HEK293 (cell line): Measurements from ENCODE around the gene CSNK1E.

Source experiments
- KLF10 ChIP-seq: fragments of 450-650 bp; IDR thresholded peaks from 2 replicates; pipeline ENCODE4 v1.5.1; 2018; ENCODE audit warnings: missing biosample characterization, mild to moderate bottlenecking, missing genetic modification characterization
- ZBTB20 ChIP-seq: fragments of 450-650 bp; formaldehyde crosslinking; IDR thresholded peaks from 2 replicates; pipeline ENCODE4 v1.5.1; 2016; ENCODE audit warnings: missing biosample characterization, missing genetic modification characterization
- ZNF121 ChIP-seq: fragments of 450-650 bp; formaldehyde crosslinking; IDR thresholded peaks from 2 replicates; pipeline ENCODE4 v1.5.1; 2016; ENCODE audit warnings: missing biosample characterization, missing genetic modification characterization
- ZNF311 ChIP-seq: fragments of 450-650 bp; formaldehyde crosslinking; IDR thresholded peaks from 2 replicates; pipeline ENCODE4 v1.5.1; 2017; ENCODE audit warnings: missing biosample characterization, missing genetic modification characterization, borderline replicate concordance
- TF ChIP-seq, protein P1 (sequence below): fragments of 450-650 bp; formaldehyde crosslinking; IDR thresholded peaks from 2 replicates; pipeline ENCODE4 v1.5.1; 2016; ENCODE audit warnings: missing biosample characterization, missing genetic modification characterization

DNA sequence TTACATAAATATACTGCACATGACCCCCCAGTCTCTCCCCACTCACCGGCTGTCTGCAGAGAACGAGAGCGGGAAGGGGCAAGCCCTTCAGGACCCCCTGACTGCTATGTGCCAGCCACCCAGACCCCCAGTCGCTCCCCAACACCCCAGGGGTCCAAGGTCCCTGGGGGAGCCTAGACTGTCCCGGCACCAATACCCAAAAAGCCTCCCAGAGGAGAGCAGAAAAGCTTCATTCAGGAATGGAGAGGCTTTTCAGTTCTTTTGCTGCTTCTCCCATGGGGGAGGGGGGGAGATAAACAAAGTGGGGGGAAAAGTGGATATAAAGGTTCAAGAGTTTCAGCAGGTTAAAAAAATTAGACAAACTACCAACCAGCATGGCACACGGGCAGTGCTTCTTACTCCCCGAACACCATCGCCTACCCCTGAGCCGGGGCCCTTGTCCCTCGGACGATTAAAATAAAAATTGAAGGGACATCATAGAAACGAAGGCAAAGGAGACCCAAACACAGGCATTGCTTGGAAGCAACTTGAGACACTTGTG is 1.3 kb downstream of the CSNK1E start:
- TF ChIP-seq ZNF311 (tag by site-specific recombination) (no peak), ZNF121 (no peak), ZBTB20 (tag by site-specific recombination) (no peak), KLF10 (tag by site-specific recombination) (no peak)
- TF ChIP-seq, protein P1, sequence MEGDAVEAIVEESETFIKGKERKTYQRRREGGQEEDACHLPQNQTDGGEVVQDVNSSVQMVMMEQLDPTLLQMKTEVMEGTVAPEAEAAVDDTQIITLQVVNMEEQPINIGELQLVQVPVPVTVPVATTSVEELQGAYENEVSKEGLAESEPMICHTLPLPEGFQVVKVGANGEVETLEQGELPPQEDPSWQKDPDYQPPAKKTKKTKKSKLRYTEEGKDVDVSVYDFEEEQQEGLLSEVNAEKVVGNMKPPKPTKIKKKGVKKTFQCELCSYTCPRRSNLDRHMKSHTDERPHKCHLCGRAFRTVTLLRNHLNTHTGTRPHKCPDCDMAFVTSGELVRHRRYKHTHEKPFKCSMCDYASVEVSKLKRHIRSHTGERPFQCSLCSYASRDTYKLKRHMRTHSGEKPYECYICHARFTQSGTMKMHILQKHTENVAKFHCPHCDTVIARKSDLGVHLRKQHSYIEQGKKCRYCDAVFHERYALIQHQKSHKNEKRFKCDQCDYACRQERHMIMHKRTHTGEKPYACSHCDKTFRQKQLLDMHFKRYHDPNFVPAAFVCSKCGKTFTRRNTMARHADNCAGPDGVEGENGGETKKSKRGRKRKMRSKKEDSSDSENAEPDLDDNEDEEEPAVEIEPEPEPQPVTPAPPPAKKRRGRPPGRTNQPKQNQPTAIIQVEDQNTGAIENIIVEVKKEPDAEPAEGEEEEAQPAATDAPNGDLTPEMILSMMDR (tag by site-specific recombination), result no peak
